Measurements from ENCODE around the gene RHAG.

The RHAG gene

GRCh38 chr6:49576618-49577017, 60.0 kb downstream of the RHAG start:
- no peak for FAIRE-seq
- no peak for DNase-seq (ENCODE audit: extremely low spot score, insufficient read length, low read depth)

GRCh38 chr6:49570474-49571079, 66.1 kb downstream of the RHAG start:
- DNase-seq (ENCODE audit: extremely low spot score, insufficient read length, low read depth) (no peak), FAIRE-seq (no peak)

GRCh38 chr6:49565855-49566254, 70.8 kb downstream of the RHAG start:
- no peak for FAIRE-seq
- no peak for DNase-seq (ENCODE audit: extremely low spot score, insufficient read length, low read depth)

GRCh38 chr6:49565261-49565660, 71.4 kb downstream of the RHAG start:
- DNase-seq (ENCODE audit: extremely low spot score, insufficient read length, low read depth) = no peak
- FAIRE-seq = no peak

GRCh38 chr6:49564552-49564951, 72.1 kb downstream of the RHAG start:
- no peak for FAIRE-seq
- DNase-seq (ENCODE audit: extremely low spot score, insufficient read length, low read depth) = no peak

- DNase-seq (ENCODE audit: extremely low spot score, insufficient read length, low read depth) (no peak), FAIRE-seq (no peak)
Measured at GRCh38 chr6:49563006-49563886, 73.4 kb downstream of the RHAG start.

- no peak for DNase-seq (ENCODE audit: extremely low spot score, insufficient read length, low read depth)
- no peak for FAIRE-seq
Measured at GRCh38 chr6:49558238-49558637, 78.4 kb downstream of the RHAG start.

- DNase-seq (ENCODE audit: extremely low spot score, insufficient read length, low read depth) (no peak), FAIRE-seq (no peak)
Measured at GRCh38 chr6:49557177-49557576, 79.5 kb downstream of the RHAG start.

- DNase-seq (ENCODE audit: extremely low spot score, insufficient read length, low read depth) (no peak), FAIRE-seq (no peak)
Measured at GRCh38 chr6:49556429-49556837, 80.2 kb downstream of the RHAG start.

GRCh38 chr6:49555951-49556350, 80.7 kb downstream of the RHAG start:
- DNase-seq (ENCODE audit: extremely low spot score, insufficient read length, low read depth) (no peak), FAIRE-seq (no peak)

Data from GM18507 (cell line).